Endometrial microvascular endothelial cells (primary cell): Measurements from ENCODE around the gene MCF2L2. TPM values are rescaled to one million over a fixed set of nuclear protein-coding genes. Genes with fewer than 3 reads are reported as not detected.

Experiments used
- in situ Hi-C: cut with HindIII; loops from 2 replicates; pipeline ENCODE4 v1.10.0; 2017; ENCODE audit warnings: low sequenced_read_pairs, low pct_unique_long_range_greater_than_20kb; ENCODE audit errors: inconsistent ontology term
- total RNA-seq: library from RNA; depleted of rRNA; stranded (reverse); fragments of >200 nt; gene quantifications from one replicate; pipeline ENCODE4 v1.2.3, GENCODE V29; 2015; ENCODE audit errors: inconsistent ontology term

Gene MCF2L2
- total RNA-seq, 1 donor from 2014 or later, result 1.5 TPM

GRCh38 chr3:183132409-183132808 is 296.0 kb downstream of the MCF2L2 start:
- in situ Hi-C loops, result no loop called here

GRCh38 chr3:183131735-183132134 is 296.7 kb downstream of the MCF2L2 start:
- in situ Hi-C loops, result no loop called here

DNA sequence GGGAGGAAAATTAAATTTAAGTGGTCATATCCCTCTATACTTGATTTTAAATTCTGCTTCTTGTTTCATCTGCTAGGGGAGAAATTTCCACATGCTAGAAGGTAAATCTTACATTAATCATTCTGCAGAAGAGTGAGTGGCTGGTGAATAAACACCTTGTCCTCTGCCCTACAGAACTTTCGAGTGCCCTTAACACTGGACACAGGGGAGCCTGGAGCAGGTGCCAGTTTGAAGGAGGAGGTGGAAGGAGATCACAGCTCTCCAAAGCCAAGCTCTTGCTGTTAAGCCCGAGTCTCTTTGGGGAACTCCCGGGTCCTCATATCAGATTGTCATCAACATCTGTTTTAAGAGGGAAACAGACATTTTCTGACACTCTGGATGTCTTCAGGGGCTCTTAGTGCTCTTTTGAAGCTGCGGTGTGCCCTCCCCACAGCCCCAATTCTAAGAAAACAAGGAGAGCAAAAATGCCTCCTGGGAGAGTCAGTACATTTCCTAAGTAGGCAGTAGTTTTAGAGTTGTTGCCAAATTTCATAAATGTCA is 297.2 kb downstream of the MCF2L2 start:
- in situ Hi-C loops, result no loop called here

GRCh38 chr3:183129243-183129642 is 299.2 kb downstream of the MCF2L2 start:
- in situ Hi-C loops, result no loop called here

DNA sequence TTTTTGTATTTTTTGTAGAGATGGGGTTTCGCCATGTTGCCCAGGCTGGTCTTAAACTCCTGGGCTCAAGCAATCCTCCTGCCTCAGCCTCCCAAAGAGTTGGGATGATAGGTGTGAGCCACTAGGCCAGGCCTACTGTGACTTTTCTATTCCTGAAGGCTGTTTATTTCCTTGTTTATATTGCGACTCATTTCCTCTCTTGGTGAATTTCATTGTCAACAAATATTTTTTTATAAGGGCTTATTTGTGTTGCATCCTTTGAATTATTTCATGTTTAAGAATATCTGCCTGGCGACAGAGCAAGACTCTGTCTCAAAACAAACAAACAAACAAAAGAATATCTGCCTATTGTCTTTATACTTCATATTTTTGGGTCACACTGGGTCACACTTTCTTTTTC is 299.7 kb downstream of the MCF2L2 start:
- in situ Hi-C loops, result no loop called here

Other genes starting within 250 kb of the MCF2L2 start
- 54.4 TPM for gene B3GNT5, start 175.4 kb downstream of the MCF2L2 start, total RNA-seq
- gene KLHL6, start 127.1 kb upstream of the MCF2L2 start, total RNA-seq, result 6.5 TPM
- gene KLHL24, start 207.0 kb upstream of the MCF2L2 start, total RNA-seq, result 25.2 TPM